Aorta (tissue), 5 donors: ENCODE results near the gene CDYL. TPM values are rescaled to one million over a fixed set of nuclear protein-coding genes. Genes with fewer than 3 reads are reported as not detected.

Experiments used
- ATAC-seq: fragments of 200-7000 bp; cut with Tn5 transposase; one replicate; pipeline ENCODE4 v1.9.1; 2022; ENCODE audit warnings: moderate library complexity; ENCODE audit not compliant: low FRiP score
- DNase-seq, 2 donors: peaks; one replicate each; pipeline ENCODE4 v3.0.0-alpha.2; 2020
- H3K27ac ChIP-seq, 2 donors: one replicate each; pipeline ENCODE4 v1.5.1; 2013; ENCODE audit warnings: low read length in 2 of 2, mild to moderate bottlenecking in 2 of 2, moderate library complexity in 2 of 2, control low read depth in 1 of 2, inconsistent platforms in 1 of 2, low read depth in 1 of 2
- H3K27me3 ChIP-seq, 2 donors: one replicate each; pipeline ENCODE4 v1.6.1; 2013; ENCODE audit warnings: control low read depth in 1 of 2, low read length in 1 of 2, mild to moderate bottlenecking in 1 of 2, moderate library complexity in 1 of 2; ENCODE audit not compliant: insufficient read depth in 2 of 2, control insufficient read depth in 1 of 2
- H3K36me3 ChIP-seq, 2 donors: one replicate each; pipeline ENCODE4 v1.6.1; 2013; ENCODE audit warnings: control low read depth in 1 of 2, low read length in 1 of 2, mild to moderate bottlenecking in 1 of 2; ENCODE audit not compliant: insufficient read depth in 2 of 2, control insufficient read depth in 1 of 2
- H3K4me1 ChIP-seq, 2 donors: one replicate each; pipeline ENCODE4 v1.6.1; 2013; ENCODE audit warnings: low read length in 2 of 2, control low read depth in 1 of 2, mild to moderate bottlenecking in 1 of 2, moderate library complexity in 1 of 2; ENCODE audit not compliant: insufficient read depth in 2 of 2, control insufficient read depth in 1 of 2
- H3K4me3 ChIP-seq, 2 donors: one replicate each; pipeline ENCODE4 v1.5.1; 2013; ENCODE audit warnings: low read length in 2 of 2, control low read depth in 1 of 2, mild to moderate bottlenecking in 1 of 2
- H3K9me3 ChIP-seq: one replicate; pipeline ENCODE4 v1.6.1; 2013; ENCODE audit warnings: mild to moderate bottlenecking, low read length; ENCODE audit not compliant: control insufficient read depth
- WGBS, 2 donors: extraction: QIAGEN DNeasy Blood & Tissue Kit; methylation state at CpG; one replicate each; pipeline ENCODE4 v1.1.7; 2013; 5-methylcytosine and 5-hydroxymethylcytosine counted together
- intact Hi-C, 2 donors: fragments of 100-400 bp; cut with DNase I; formaldehyde crosslinking; loops; one replicate each; pipeline versions ENCODE4 v1.14.2 to v1.15.0; 2022
- polyA plus RNA-seq, 2 donors: library from polyadenylated mRNA; stranded (reverse); fragments of 200-250 nt; gene quantifications; one replicate each; pipeline ENCODE4 v1.2.3, GENCODE V29; 2013
- total RNA-seq, 2 donors: library from RNA; stranded (reverse); fragmentation: NEBNext Ultra II Directional; extraction: Animal tissue kit (Norgen Biotek cat#: 25700); gene quantifications; one replicate each; pipeline ENCODE4 v1.2.1, GENCODE V29; 2021
- donor health status: healthy with polysubstance abuse.
- donor health status: Bipolar disorder and iron deficiency.
- donor health status: DM: no; HTN: no; CAD: no.
- donor health status: DM: no; HTN: no; CAD: no.
- donor health status: DM: yes; HTN: yes; CAD: no.

The CDYL gene
- total and polyA plus RNA-seq, 4 donors, result 9.6 to 44.2 (median 26.4) TPM

- Histone ChIP-seq H3K36me3 (no peaks in the 10 kb centered on the region), H3K4me3 (no peak overlapping the region), H3K9me3 (no peaks in the 10 kb centered on the region), H3K4me1 (no peaks in the 10 kb centered on the region), H3K27me3 (no peaks in the 10 kb centered on the region), H3K27ac (no peak overlapping the region)
- intact Hi-C loops, result no loop called here
- ATAC-seq (no peak), DNase-seq (no peak)
- WGBS, 2 donors, result 84 to 88% methylated on average over 1 of the region's 1 CpG
Observed at GRCh38 chr6:4736371-4736873, 39.8 kb upstream of the CDYL start.

- intact Hi-C loops, result no loop called here
- WGBS, 2 donors, result 76 to 78% methylated on average over 6 of the region's 6 CpGs
- Histone ChIP-seq H3K4me1 (no peaks in the 10 kb centered on the region), H3K27ac (no peak overlapping the region), H3K4me3 (no peak overlapping the region), H3K9me3 (no peaks in the 10 kb centered on the region), H3K27me3 (no peaks in the 10 kb centered on the region), H3K36me3 (no peaks in the 10 kb centered on the region)
- no peak for ATAC-seq
- DNase-seq, result no peak
Observed at GRCh38 chr6:4740032-4740431, 36.2 kb upstream of the CDYL start.

- DNase-seq (no peak), ATAC-seq (no peak)
- Histone ChIP-seq H3K27ac (no peak overlapping the region), H3K9me3 (no peaks in the 10 kb centered on the region), H3K36me3 (no peaks in the 10 kb centered on the region), H3K4me1 (no peaks in the 10 kb centered on the region), H3K4me3 (no peak overlapping the region), H3K27me3 (no peaks in the 10 kb centered on the region)
- 45 to 51% methylated on average over 2 of the region's 2 CpGs for WGBS, 2 donors
- intact Hi-C loops, result no loop called here
Observed at GRCh38 chr6:4743062-4743461, 33.1 kb upstream of the CDYL start.

- H3K27ac ChIP-seq, result no peak overlapping the region
- no peak for ATAC-seq
Observed at GRCh38 chr6:4743926-4744325, 32.3 kb upstream of the CDYL start.

GRCh38 chr6:4747588-4747987, 28.6 kb upstream of the CDYL start:
- Histone ChIP-seq H3K4me3 (no peak overlapping the region), H3K9me3 (no peaks in the 10 kb centered on the region), H3K27me3 (no peaks in the 10 kb centered on the region), H3K4me1 (no peaks in the 10 kb centered on the region), H3K36me3 (no peaks in the 10 kb centered on the region), H3K27ac (no peak overlapping the region)
- DNase-seq, result no peak
- ATAC-seq, result no peak
- intact Hi-C loops, result no loop called here
- 97 to 100% methylated on average over 2 of the region's 2 CpGs for WGBS, 2 donors

More at GRCh38 chr6:4743926-4744325, 32.3 kb upstream of the CDYL start:
- Histone ChIP-seq H3K27me3 (no peaks in the 10 kb centered on the region), H3K4me1 (no peaks in the 10 kb centered on the region), H3K9me3 (no peaks in the 10 kb centered on the region), H3K4me3 (no peak overlapping the region), H3K36me3 (no peaks in the 10 kb centered on the region)
- no peak for DNase-seq
- WGBS, 2 donors, result 84 to 88% methylated on average over 5 of the region's 5 CpGs
- intact Hi-C loops, result no loop called here

- Histone ChIP-seq H3K36me3 (no peaks in the 10 kb centered on the region), H3K4me1 (no peaks in the 10 kb centered on the region), H3K9me3 (no peaks in the 10 kb centered on the region), H3K4me3 (no peak overlapping the region), H3K27me3 (peaks cover 0 to 2% of the 10 kb centered on the region in 2 donors), H3K27ac (no peak overlapping the region)
- 59 to 62% methylated on average over 7 of the region's 7 CpGs for WGBS, 2 donors
- intact Hi-C loops, result no loop called here
- DNase-seq (no peak), ATAC-seq (no peak)
Observed at GRCh38 chr6:4751823-4752464, 24.3 kb upstream of the CDYL start.

- intact Hi-C loops, result no loop called here
- H3K4me3 ChIP-seq, result no peak overlapping the region
- DNase-seq (no peak), ATAC-seq (no peak)
- H3K36me3 ChIP-seq, result no peaks in the 10 kb centered on the region
- no peaks in the 10 kb centered on the region for H3K9me3 ChIP-seq
- WGBS, 2 donors, result 83 to 85% methylated on average over 2 of the region's 2 CpGs
- H3K27me3 ChIP-seq, result peaks cover 0 to 2% of the 10 kb centered on the region in 2 donors
- no peaks in the 10 kb centered on the region for H3K4me1 ChIP-seq
- no peak overlapping the region for H3K27ac ChIP-seq
Observed at GRCh38 chr6:4756247-4756646, 20.0 kb upstream of the CDYL start.

GRCh38 chr6:4759997-4760396, 16.2 kb upstream of the CDYL start:
- no peaks in the 10 kb centered on the region for H3K27me3 ChIP-seq

GRCh38 chr6:4760773-4761172, 15.4 kb upstream of the CDYL start:
- no peak overlapping the region for H3K27ac ChIP-seq
- no peak for ATAC-seq
- 66 to 73% methylated on average over 3 of the region's 3 CpGs for WGBS, 2 donors
- H3K9me3 ChIP-seq, result peaks cover 2% of the 10 kb centered on the region
- no peaks in the 10 kb centered on the region for H3K36me3 ChIP-seq
- DNase-seq, result no peak
- H3K4me3 ChIP-seq, result no peak overlapping the region
- intact Hi-C loops, result no loop called here
- no peaks in the 10 kb centered on the region for H3K27me3 ChIP-seq
- no peaks in the 10 kb centered on the region for H3K4me1 ChIP-seq

More at GRCh38 chr6:4759997-4760396, 16.2 kb upstream of the CDYL start:
- Histone ChIP-seq H3K9me3 (peaks cover 2% of the 10 kb centered on the region), H3K27ac (no peak overlapping the region), H3K4me1 (no peaks in the 10 kb centered on the region), H3K36me3 (no peaks in the 10 kb centered on the region), H3K4me3 (no peak overlapping the region)
- WGBS, 2 donors, result 81 to 84% methylated on average over 1 of the region's 1 CpG
- ATAC-seq, result no peak
- intact Hi-C loops, result no loop called here
- DNase-seq, result no peak
